HCT116 (cell line): ENCODE data around the gene NUP210. TPM values are rescaled to one million over a fixed set of nuclear protein-coding genes. Genes with fewer than 3 reads are reported as not detected.

Experiments
- ATAC-seq: fragments of 200-7000 bp; cut with Tn5 transposase; 2 replicates; pipeline ENCODE4 v1.9.1; 2020; ENCODE audit warnings: mild to moderate bottlenecking, moderate library complexity
- BruUV-seq: library from RNA; stranded (reverse); fragments of 400-500 nt; replicated peaks from 2 replicates; lab custom pipeline; 2021; lab: Mats Ljungman, UMichigan
- CTCF ChIA-PET: fragments of 300-600 bp; sonication (Branson Sonifier 250); formaldehyde crosslinking; loops from one replicate; lab custom pipeline; 2021; ENCODE audit warnings: antibody characterized with exemption; lab: Charles Lee
- POLR2A ChIA-PET: fragments of 300-600, 350-600 bp; sonication (Branson Sonifier 250); formaldehyde crosslinking; loops from one replicate; lab custom pipeline; 2021; ENCODE audit warnings: antibody characterized with exemption; lab: Charles Lee
- RAD21 ChIA-PET, 2 experiments: fragments of 300-600 bp; sonication (Branson Sonifier 250); formaldehyde crosslinking; loops; one replicate each; lab custom pipeline; 2023; ENCODE audit warnings: low total read pairs in 2 of 2; ENCODE audit not compliant: uncharacterized antibody in 2 of 2, unreplicated experiment in 2 of 2, low non-redundant PET in 1 of 2; lab: Charles Lee
- DNase-seq: peaks from one replicate; pipeline ENCODE4 v3.0.0-alpha.2; 2010; ENCODE audit warnings: low read depth, low spot score
- H2AFZ ChIP-seq: fragments of 200-600 bp; shearing (Covaris generic), sonication (generic); 2 replicates; pipeline ENCODE4 v1.6.1; 2017; ENCODE audit warnings: low read depth, mixed run types, mixed read lengths, antibody characterized with exemption, low read length; ENCODE audit not compliant: poor library complexity, severe bottlenecking
- H3K27ac ChIP-seq: 2 replicates; pipeline ENCODE4 v1.5.1; 2012; ENCODE audit warnings: low read depth, low read length
- H3K27me3 ChIP-seq: fragments of 200-600 bp; sonication (generic); 2 replicates; pipeline ENCODE4 v1.6.1; 2016; ENCODE audit warnings: mixed run types, low read length, mixed read lengths; ENCODE audit not compliant: insufficient read depth
- H3K36me3 ChIP-seq, 2 experiments: fragments of 200-500 bp in 1 of 2; fragments of 200-600 bp in 1 of 2; sonication (Bioruptor generic) in 1 of 2; sonication (generic) in 1 of 2; 2 replicates each; pipeline versions ENCODE4 v1.5.1 to v1.6.1; 2014 to 2016; ENCODE audit warnings: low read length in 2 of 2, inconsistent platforms in 1 of 2, mixed read lengths in 1 of 2, mixed run types in 1 of 2; ENCODE audit not compliant: insufficient read depth in 2 of 2, control insufficient read depth in 1 of 2
- H3K4me1 ChIP-seq, 2 experiments: fragments of 200-600 bp in 1 of 2; sonication (generic) in 1 of 2; 2 replicates each; pipeline versions ENCODE4 v1.5.1 to v1.6.1; 2012 to 2017; ENCODE audit warnings: low read length in 2 of 2, inconsistent platforms in 1 of 2, mild to moderate bottlenecking in 1 of 2, mixed read lengths in 1 of 2, mixed run types in 1 of 2, moderate library complexity in 1 of 2; ENCODE audit not compliant: insufficient read depth in 2 of 2, control insufficient read depth in 1 of 2
- H3K4me2 ChIP-seq: fragments of 200-600 bp; sonication (generic); 2 replicates; pipeline ENCODE4 v1.6.1; 2017; ENCODE audit warnings: mixed run types, low read length, mixed read lengths
- H3K4me3 ChIP-seq, 2 experiments: fragments of 200-600 bp in 1 of 2; sonication (generic) in 1 of 2; replicated peaks in 1 of 2; 2 replicates each; pipeline ENCODE4 v1.5.1; 2011 to 2016; ENCODE audit warnings: low read length in 2 of 2, control low read depth in 1 of 2, low read depth in 1 of 2, mild to moderate bottlenecking in 1 of 2, mixed read lengths in 1 of 2, mixed run types in 1 of 2
- H3K79me2 ChIP-seq: fragments of 200-600 bp; sonication (generic); 2 replicates; pipeline ENCODE4 v1.6.1; 2017; ENCODE audit warnings: mild to moderate bottlenecking, mixed run types, low read length, moderate library complexity, mixed read lengths; ENCODE audit not compliant: insufficient read depth
- H3K9ac ChIP-seq: fragments of 200-600 bp; sonication (generic); 2 replicates; pipeline ENCODE4 v1.6.1; 2016; ENCODE audit warnings: low read length, mixed read lengths
- H3K9me2 ChIP-seq: fragments of 200-600 bp; sonication (generic), shearing (Covaris generic); 2 replicates; pipeline ENCODE4 v1.6.1; 2017; ENCODE audit warnings: mixed run types, mild to moderate bottlenecking, moderate library complexity; ENCODE audit not compliant: insufficient read depth
- H3K9me3 ChIP-seq, 2 experiments: fragments of 200-500 bp in 1 of 2; fragments of 200-600 bp in 1 of 2; sonication (Bioruptor generic) in 1 of 2; sonication (generic) in 1 of 2; 2 replicates each; pipeline ENCODE4 v1.6.1; 2014 to 2017; ENCODE audit warnings: low read length in 2 of 2, mixed read lengths in 2 of 2, inconsistent platforms in 1 of 2, low read depth in 1 of 2, mild to moderate bottlenecking in 1 of 2, mixed run types in 1 of 2, moderate library complexity in 1 of 2; ENCODE audit not compliant: control insufficient read depth in 1 of 2, insufficient read depth in 1 of 2
- H4K20me1 ChIP-seq: fragments of 200-600 bp; sonication (generic), shearing (Covaris generic); 2 replicates; pipeline ENCODE4 v1.6.1; 2017; ENCODE audit warnings: mixed run types, mild to moderate bottlenecking, moderate library complexity; ENCODE audit not compliant: insufficient read depth
- ATF3 ChIP-seq: IDR thresholded peaks from 2 replicates; pipeline ENCODE4 v1.6.1; 2012
- CBX3 ChIP-seq: IDR thresholded peaks from 2 replicates; pipeline ENCODE4 v1.6.1; 2012; ENCODE audit warnings: low read depth
- CEBPB ChIP-seq: IDR thresholded peaks from 2 replicates; pipeline ENCODE4 v1.6.1; 2012; ENCODE audit warnings: low read depth
- EGR1 ChIP-seq: IDR thresholded peaks from 2 replicates; pipeline ENCODE4 v1.6.1; 2012; ENCODE audit warnings: low read depth
- EZH2 ChIP-seq: fragments of 200-600 bp; sonication (generic); IDR thresholded peaks from 2 replicates; pipeline ENCODE4 v1.6.1; 2017; ENCODE audit warnings: antibody characterized with exemption, mixed run types
- EZH2phosphoT487 ChIP-seq: fragments of 200-600 bp; IDR thresholded peaks from 2 replicates; pipeline ENCODE4 v1.6.1; 2018; ENCODE audit warnings: antibody characterized with exemption, borderline replicate concordance
- FOSL1 ChIP-seq: IDR thresholded peaks from 2 replicates; pipeline ENCODE4 v1.6.1; 2012; ENCODE audit warnings: low read depth
- JUND ChIP-seq: IDR thresholded peaks from 2 replicates; pipeline ENCODE4 v1.6.1; 2012
- POLR2AphosphoS5 ChIP-seq: IDR thresholded peaks from 2 replicates; pipeline ENCODE4 v1.6.1; 2011; ENCODE audit warnings: mild to moderate bottlenecking, low read depth, low read length, moderate library complexity
- RAD21 ChIP-seq: IDR thresholded peaks from 2 replicates; pipeline ENCODE4 v1.6.1; 2012; ENCODE audit warnings: low read depth, mild to moderate bottlenecking
- SIN3A ChIP-seq: IDR thresholded peaks from 2 replicates; pipeline ENCODE4 v1.6.1; 2012; ENCODE audit warnings: low read depth
- SP1 ChIP-seq: IDR thresholded peaks from 2 replicates; pipeline ENCODE4 v1.6.1; 2012; ENCODE audit warnings: low read depth
- SRF ChIP-seq: IDR thresholded peaks from 2 replicates; pipeline ENCODE4 v1.6.1; 2012; ENCODE audit warnings: low read depth
- TCF7L2 ChIP-seq: IDR thresholded peaks from 2 replicates; pipeline ENCODE4 v1.7.0; 2011; ENCODE audit warnings: borderline replicate concordance, inconsistent platforms; ENCODE audit not compliant: insufficient read depth, insufficient read length; ENCODE audit errors: extremely low read depth
- ZBTB33 ChIP-seq: IDR thresholded peaks from 2 replicates; pipeline ENCODE4 v1.6.1; 2011; ENCODE audit warnings: mild to moderate bottlenecking, low read length, moderate library complexity; ENCODE audit not compliant: insufficient replicate concordance; ENCODE audit errors: extremely low read depth
- ZFX ChIP-seq: fragments of 450-650 bp; IDR thresholded peaks from 2 replicates; pipeline ENCODE4 v1.6.1; 2017
- ZNF274 ChIP-seq: fragments of 200-500 bp; sonication (Bioruptor generic); IDR thresholded peaks from 2 replicates; pipeline ENCODE4 v1.6.1; 2014; ENCODE audit warnings: mild to moderate bottlenecking, low read depth, low read length, inconsistent platforms
- intact Hi-C: fragments of 100-400 bp; cut with micrococcal nuclease; formaldehyde crosslinking; loops from 2 replicates; pipeline ENCODE4 v1.10.0; 2022
- total RNA-seq: library from RNA; stranded (reverse); gene quantifications from one replicate; pipeline ENCODE4 v1.2.1, GENCODE V29; 2021; ENCODE audit not compliant: unreplicated experiment

NUP210 gene
- total RNA-seq, 1 experiment from 2014 or later: 74.9 TPM

- Histone ChIP-seq H3K4me2 (no peak overlapping the region), H3K4me1 (no peaks in the 10 kb centered on the region), H3K9me2 (no peaks in the 10 kb centered on the region), H3K9me3 (no peaks in the 10 kb centered on the region), H3K27me3 (no peaks in the 10 kb centered on the region), H3K36me3 (peaks cover 14 to 21% of the 10 kb centered on the region in 2 experiments; a peak in 3 of 4 replicates), H3K4me3 (no peak overlapping the region), H4K20me1 (no peaks in the 10 kb centered on the region), H3K27ac (no peak overlapping the region), H3K79me2 (no peaks in the 10 kb centered on the region), H3K9ac (no peak overlapping the region), H2AFZ (no peak overlapping the region)
- no peak for ATAC-seq
- intact Hi-C loops: no loop called here
- ChIA-PET POLR2A (no interaction called here), CTCF (no interaction called here), RAD21 (no interaction called here)
- DNase-seq: no peak
- no TSS peak for BruUV-seq
- no peak for TF ChIP-seq EZH2
- no peak for TF ChIP-seq RAD21
- TF ChIP-seq SIN3A: no peak
- no peak for TF ChIP-seq EGR1
- TF ChIP-seq EZH2phosphoT487: no peak
- no peak for TF ChIP-seq ATF3
- TF ChIP-seq ZNF274: no peak
- no peak for TF ChIP-seq CEBPB
- no peak for TF ChIP-seq SRF
- TF ChIP-seq JUND: no peak
- TF ChIP-seq POLR2AphosphoS5: no peak
- no peak for TF ChIP-seq CBX3
- TF ChIP-seq TCF7L2: no peak
- TF ChIP-seq SP1: no peak
- no peak for TF ChIP-seq FOSL1
- TF ChIP-seq ZBTB33: no peak
- no peak for TF ChIP-seq ZFX
Observed at GRCh38 chr3:13333236-13333897, 86.8 kb downstream of the NUP210 start.
